HK-2 (cell line): Measurements from ENCODE around the gene CYP2W1.

ENCODE experiments used
- DNase-seq: peaks from one replicate; pipeline ENCODE4 v3.0.0-alpha.2; 2018; ENCODE audit not compliant: unreplicated experiment

The CYP2W1 gene

GRCh38 chr7:982511-983003 lies 424 bp upstream of the CYP2W1 start:
- no peak for DNase-seq

GRCh38 chr7:983616-984071 lies 663 bp downstream of the CYP2W1 start:
- DNase-seq = no peak

GRCh38 chr7:984361-985126 lies 1.6 kb downstream of the CYP2W1 start:
- DNase-seq = no peak

GRCh38 chr7:985127-985416 lies 2.1 kb downstream of the CYP2W1 start:
- DNase-seq = no peak

GRCh38 chr7:985915-986741 lies 3.1 kb downstream of the CYP2W1 start:
- DNase-seq = peak; percentile 27

- DNase-seq = no peak
These were observed 4.1 kb downstream of the CYP2W1 start for GRCh38 chr7:986766-987751.

- DNase-seq = no peak
These were observed 4.9 kb downstream of the CYP2W1 start for GRCh38 chr7:987909-988308.

- no peak for DNase-seq
These were observed 5.5 kb downstream of the CYP2W1 start for GRCh38 chr7:988426-988911.

GRCh38 chr7:988963-989529 lies 6.1 kb downstream of the CYP2W1 start:
- DNase-seq = no peak

GRCh38 chr7:990352-990932 lies 7.5 kb downstream of the CYP2W1 start:
- no peak for DNase-seq

- DNase-seq = no peak
These were observed 8.2 kb downstream of the CYP2W1 start for GRCh38 chr7:990933-991728.

- no peak for DNase-seq
These were observed 9.0 kb downstream of the CYP2W1 start for GRCh38 chr7:991729-992656.

GRCh38 chr7:992709-993607 lies 10.0 kb downstream of the CYP2W1 start:
- peak; percentile 96 for DNase-seq

- DNase-seq = no peak
These were observed 11.8 kb downstream of the CYP2W1 start for GRCh38 chr7:994592-995308.

- DNase-seq = no peak
These were observed 12.6 kb downstream of the CYP2W1 start for GRCh38 chr7:995571-995970.

GRCh38 chr7:996079-996872 lies 13.3 kb downstream of the CYP2W1 start:
- DNase-seq = no peak
